Stimulated activated CD8-positive, alpha-beta memory T cell treated with anti-CD3 and anti-CD28 coated beads, Interleukin-15, amount 100 ng/mL, for 1 hour (primary cell): ENCODE measurements around the gene ARMC5.
"Not testable (repeated sequence)": the region's sequence is repeated elsewhere in the genome, so short reads cannot be mapped to it uniquely, and the experiment has no call there.

Experiments used
- DNase-seq: peaks from one replicate; pipeline ENCODE4 v3.0.0-alpha.2; 2020; ENCODE audit warnings: low read depth

Gene ARMC5

DNA sequence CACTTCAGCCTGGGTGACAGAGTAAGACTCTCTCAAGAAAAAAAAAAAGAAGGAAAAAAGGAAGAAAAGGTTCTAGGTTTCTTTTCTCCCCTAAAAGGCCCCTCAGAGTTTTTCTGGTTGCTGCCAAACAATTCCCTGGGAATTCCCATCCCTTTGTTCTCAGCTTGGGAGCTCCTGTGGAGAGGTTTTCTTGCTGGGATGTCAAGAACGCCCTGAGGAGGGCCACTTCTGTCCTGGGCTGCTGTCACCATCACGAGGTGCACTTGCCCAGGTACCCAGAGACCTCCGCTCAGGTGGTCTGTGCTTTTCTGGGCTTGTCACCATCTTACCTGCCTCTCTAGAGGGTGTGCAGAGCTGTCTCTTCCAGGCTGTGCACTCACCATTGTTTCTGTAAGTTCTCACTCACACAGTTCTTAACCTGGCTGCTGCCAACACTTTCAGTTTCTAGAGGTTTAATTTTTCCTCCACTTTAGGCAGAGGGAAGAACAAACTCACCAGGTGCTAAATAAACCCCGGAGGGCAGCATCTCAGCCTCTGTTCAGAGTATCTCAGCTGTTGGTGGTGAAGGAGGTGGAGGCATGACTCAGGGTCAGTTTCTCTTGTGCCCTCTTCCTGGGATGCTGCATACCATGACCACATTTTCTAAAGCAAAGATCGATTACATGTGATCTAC is 28.8 kb upstream of the ARMC5 start:
- no peak for DNase-seq

DNA sequence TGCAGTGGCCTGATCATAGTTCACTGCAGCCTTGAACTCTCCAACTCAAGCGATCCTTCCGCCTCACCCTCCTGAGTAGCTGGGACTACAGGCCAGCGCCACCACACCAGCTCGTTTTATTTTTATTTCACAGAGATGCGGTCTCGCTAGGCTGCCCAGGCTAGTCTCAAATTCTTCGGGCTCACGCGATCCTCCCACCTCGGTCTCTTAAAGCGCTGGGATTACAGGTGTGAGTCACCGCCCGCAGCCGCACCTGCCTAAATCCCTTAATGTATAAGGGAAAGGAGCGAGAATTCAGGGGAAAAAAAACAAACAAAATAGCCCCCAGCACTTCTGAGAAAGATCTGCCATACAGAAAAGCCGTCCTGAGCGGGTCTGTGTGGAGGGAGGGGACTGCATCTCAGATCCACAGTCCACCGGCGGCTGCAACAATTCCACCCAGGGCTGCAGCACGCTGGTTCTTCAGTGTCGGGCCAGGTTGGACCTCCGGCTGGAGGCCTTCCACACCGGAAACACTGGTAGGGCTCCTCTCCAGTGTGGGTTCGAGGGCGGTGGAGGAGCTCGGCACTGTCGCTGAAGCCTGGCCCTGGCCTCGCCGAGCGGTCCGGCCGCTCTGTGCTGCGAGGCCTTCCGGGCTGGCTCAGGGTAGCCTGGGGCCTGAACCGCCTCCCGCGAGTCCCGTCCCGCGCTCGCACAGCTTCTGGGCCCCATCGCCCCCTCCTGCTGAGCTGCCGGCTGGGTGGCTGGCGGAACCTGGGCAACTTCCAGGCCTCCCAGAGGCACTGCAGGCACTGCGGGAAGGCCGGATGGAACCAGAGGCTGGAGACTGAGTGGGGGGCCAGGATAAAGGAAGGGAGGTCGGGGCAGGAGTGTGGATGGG is 23.7 kb upstream of the ARMC5 start:
- no peak for DNase-seq

DNA sequence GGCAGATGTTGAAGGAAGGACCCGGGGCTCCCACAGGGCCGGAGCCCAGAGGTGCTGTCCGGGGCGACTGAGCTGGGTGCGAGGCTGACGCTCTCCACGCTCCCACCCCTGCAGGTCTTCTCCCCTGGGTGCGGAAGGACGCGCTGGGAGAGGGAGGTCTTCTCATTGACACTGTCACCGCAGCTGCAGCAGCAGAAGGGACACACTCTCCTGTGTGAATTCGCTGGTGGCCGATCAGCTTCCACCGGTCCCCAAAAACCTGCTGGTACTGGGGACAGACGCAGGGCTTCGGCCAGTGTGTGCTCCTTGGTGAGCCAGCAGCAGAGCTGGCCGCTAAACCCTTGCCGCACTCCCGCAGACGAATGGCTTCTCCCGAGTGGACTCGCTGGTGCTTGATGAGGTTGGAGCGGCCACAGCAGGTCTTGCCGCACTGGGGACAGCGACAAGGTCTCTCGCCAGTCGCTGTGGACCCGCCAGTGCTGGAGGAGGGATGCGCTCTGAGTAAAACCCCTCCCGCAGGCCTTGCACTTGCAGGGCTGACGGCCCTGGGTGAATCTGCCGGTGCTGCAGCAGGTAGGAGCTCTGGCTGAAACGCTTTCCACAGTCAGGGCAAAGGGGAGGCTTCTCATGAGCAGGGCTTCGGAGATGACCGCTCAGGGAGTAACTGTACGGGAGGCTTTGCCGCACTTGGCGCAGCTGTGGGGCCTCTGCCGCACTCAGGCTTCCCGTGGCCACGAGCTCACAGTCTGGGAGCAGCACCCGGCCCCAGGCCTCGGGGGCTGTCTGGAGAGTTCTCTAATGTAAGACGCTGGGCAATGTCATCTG is 22.9 kb upstream of the ARMC5 start:
- no peak for DNase-seq

DNA sequence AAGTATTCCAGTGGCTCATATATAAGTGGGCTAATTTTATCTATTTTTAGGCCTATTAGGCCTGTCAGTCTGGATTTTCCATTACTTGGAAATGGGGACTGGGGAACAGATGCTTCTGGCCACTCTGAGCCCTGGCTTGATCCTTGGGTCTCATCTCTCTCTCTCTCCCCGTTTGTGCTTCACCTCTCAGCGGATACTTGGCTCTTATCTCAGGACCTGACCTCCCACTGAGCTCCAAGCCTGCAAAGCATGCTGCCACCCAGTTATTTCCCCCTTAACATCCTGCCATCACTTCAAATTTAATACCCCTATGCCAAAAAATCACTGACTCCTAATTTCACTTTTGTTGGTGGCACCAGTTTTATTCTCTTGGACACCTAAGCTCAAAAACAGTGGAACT is 20.9 kb upstream of the ARMC5 start:
- no peak for DNase-seq

DNA sequence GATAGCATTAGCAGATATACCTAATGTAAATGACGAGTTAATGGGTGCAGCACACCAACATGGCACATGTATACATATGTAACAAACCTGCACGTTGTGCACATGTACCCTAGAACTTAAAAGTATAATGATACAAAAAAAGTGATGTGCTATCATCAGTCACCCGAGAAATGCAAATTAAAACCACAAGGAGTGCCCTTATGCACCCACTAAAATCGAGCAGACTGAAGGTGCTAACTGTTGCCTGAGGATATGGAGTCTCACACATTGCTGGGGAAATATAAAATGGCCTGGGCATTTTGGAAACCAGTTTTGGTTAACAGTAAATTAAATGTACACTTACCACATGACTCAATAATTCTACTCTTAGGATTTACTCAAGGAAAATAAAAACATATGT is 20.3 kb upstream of the ARMC5 start:
- DNase-seq: not testable (repeated sequence)

DNA sequence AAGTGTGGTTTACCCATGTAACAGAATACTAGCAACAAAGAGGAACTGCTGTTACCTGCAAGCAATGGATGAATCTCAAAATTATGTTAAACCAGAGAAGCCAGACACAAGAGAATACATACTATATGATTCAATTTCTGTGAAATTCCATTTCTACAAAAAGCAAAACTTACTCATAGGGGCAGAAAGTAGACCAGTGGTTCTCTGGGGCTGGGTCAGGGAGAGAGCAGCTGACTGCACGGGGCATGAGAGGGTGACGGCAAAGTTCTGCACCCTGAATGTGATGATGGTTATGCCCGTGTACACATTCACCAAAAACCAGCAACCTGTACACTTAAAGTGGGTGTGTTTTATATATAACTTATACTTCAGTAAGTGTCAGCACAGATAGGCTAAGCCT is 19.8 kb upstream of the ARMC5 start:
- no peak for DNase-seq

DNA sequence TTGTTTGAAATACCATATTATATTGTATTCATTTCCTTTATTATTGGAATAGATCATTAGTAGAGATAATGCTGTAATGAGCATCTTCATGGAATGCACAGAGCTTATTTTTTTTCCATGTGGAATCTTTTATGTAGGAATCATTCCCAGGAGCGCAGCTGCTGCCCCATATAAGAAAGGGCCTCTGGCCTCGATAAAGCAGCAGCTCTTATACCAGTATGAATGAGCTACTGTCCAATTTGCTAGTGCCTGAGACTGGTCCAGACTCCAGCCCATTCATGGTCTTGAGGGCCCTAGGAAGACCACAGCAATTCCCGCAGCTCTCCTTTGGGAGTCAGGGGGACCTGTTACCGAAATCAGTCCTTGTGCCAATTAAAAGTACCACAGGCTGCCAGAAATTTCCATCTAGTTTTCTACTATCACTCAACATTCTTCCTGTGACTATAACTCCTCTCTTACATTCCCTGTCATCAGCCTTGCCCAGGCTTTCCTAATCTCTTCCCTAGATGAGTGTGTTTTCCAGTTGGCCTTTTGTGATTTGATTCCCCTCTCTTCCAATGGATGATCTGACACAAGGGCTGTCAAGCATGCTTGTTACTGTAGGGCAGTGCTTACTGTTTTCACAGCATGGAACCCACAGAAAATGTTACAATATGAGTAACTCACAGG is 18.7 kb upstream of the ARMC5 start:
- no peak for DNase-seq

DNA sequence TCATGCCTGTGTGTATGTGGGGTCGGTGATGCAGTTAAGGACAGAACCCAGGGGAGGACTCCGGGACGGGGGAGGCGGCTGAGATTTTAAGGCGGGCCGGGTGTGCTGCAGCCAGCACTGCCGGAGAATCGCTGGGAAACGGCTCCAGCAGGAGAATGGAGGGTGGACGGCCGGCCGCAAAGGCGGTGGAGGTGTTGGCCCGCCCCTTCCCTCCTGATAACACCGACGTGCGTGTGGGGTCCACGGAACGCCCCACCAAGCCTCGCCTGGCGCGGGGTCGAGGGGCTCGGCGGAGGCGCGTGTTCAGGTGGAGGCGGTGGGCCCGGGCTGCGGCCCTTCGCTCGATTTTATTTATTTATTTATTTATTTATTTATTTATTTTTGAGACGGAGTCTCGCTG is 17.3 kb upstream of the ARMC5 start:
- no peak for DNase-seq

DNA sequence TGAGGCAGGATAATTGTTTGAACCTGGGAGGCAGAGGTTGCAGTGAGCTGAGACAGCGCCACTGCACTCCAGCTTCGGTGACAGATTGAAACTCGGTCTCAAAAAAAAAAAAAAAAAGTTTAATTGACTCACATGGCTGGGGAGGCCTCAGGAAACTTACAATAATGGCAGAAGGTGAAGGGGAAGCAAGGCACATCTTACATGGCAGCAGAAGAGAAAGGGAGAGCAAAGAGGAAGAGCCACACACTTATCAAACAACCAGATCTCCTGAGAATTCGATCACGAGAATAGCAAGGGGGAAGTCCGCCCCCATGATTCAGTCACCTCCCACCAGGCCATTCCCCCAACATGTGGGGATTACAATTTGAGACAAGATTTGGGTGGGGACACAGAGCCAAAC is 13.4 kb upstream of the ARMC5 start:
- not testable (repeated sequence) for DNase-seq

DNA sequence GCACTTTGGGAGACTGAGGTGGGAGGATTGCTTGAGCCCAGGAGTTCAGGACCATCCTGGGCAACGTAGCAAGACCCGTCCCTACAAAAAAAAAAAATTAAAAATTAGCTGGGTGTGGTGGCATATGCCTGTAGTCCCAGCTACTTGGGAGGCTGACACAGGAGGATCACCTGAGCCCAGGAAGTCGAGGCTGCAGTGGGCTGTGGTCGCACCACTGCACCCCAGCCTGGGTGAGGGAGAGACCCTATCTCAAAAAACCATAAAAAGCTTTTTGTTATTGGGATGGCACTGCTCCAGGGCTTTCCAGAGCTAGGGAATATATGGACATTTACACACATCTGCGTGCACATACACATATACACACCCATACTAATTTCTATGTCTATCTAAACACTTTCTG is 8.1 kb upstream of the ARMC5 start:
- no peak for DNase-seq

DNA sequence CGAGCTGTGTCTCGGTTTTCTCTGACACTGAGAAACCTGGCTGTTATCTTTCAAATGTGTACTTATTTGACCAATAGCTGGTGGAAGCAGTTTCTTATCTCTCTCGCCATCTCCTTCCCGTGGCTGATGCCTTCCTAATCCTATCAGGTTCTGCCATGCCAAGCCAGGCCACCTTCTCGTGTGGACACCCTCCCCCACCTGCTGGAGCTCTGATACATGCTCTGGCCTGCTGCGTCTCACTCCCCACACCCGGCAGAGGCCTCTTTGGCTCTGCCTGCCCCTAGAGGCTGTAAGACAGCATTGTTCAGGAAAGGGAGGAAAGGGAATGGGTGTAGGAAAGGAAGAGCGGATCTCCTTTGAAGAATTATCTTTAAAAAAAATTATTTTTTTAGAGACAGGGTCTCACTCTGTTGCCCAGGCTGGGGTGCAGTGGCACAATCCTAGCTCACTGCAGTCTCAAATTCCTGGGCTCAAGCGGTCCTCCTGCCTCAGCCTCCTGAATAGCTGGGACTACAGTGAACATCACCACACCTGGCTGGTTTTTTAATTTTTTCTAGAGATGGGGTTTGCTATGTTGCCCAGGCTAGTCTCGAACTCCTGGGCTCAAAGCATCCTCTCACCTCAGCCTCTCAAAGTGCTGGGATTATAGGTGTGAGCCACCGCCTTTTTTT is 7.5 kb upstream of the ARMC5 start:
- DNase-seq: no peak

DNA sequence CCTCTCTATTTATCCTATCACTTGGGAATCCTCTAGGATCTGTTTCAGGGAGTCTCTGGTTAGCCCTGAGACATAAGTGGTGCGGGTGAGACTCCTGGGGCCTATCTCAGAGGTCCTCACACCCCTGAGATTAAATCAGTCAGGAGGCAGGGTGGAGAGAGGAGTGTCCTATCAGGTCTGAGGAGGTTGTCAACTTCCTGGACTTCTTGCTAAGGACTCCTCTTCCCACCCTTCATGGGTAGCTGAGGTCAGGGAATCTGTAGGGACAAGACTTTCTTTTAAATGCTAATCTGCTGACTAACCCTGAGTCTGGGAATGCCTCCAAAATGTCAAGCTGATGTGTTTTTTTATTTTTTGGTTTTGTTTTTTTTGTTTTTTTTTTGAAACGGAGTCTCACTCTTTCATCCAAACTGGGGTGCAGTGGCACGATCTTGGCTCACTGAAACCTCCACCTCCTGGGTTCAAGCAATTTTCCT is 6.6 kb upstream of the ARMC5 start:
- DNase-seq: no peak

DNA sequence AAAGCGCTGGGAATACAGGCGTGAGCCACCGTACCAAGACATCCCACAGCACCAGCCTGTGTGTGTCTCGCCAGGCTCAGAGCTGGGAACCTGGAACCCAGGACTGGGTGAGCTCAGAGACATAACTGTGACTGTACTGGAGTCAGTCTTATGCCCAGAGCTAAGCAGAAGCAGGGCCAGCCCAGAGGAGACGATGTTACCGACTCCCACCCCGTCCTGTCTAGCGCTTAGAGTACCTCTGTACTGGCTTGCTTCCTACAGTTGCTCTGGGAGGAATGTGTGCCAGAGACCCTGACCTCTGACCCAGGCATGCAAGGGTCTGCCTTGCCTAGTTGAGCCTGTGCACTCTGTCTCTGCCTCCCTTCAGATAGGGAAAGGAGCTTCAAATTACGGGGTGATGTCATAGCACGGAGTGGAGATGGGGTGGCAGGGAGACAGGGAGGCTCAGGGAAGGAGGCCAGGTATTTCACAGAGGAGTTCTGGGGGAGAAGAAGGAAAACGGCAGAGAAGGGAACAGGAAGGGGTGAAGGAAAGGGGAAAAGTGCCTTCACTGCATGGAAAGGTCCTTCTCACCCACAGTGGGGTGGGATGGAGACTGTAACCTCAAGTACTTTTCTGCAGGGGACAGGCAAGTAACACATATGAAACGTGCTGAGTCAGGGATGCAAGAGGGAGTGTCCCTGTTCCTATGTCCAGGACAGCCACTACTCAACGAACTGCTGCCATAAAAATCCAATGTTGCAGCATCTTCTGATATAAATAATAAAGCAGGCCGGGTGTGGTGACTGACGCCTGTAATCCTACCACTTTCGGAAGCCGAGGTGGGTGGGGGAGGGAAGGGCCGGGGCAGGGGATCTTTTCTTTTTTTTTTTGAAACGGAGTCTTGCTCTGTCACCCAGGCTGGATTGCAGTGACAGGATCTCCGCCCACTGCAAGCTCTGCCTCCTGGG is 5.8 kb upstream of the ARMC5 start:
- no peak for DNase-seq

DNA sequence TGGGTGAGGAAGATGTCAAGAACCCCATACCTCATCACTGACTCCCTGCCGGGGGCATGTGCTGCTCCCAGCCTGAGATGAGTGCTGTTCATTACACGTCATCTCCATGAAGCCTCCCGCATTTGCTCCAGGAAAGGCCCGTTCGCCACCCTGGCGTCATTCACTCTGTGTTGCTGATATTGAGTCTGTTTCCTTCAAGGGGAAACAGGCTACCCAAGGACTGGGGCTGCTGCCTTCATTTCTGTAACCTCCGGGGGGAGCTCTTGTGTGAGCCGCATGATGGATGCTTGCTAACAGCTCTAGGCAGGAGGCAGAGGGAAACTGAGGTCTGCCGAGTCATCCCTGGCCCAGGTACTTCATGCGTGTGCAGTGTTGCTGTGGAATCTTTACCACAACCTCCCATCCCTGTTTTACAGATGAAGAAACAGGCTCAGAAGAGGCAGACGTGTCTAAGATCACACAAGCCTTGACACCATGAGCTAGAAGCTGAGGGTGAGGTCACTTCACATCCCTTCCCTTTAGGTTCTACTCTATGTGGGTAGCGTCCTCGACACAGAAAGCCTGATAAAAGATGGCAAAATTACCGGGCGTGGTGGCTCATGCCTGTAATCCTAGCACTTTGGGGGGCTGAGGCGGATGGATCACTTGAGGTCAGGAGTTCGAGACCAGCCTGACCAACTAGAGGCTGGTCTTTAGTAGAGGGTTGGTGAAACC is 3.5 kb upstream of the ARMC5 start:
- DNase-seq: no peak

DNA sequence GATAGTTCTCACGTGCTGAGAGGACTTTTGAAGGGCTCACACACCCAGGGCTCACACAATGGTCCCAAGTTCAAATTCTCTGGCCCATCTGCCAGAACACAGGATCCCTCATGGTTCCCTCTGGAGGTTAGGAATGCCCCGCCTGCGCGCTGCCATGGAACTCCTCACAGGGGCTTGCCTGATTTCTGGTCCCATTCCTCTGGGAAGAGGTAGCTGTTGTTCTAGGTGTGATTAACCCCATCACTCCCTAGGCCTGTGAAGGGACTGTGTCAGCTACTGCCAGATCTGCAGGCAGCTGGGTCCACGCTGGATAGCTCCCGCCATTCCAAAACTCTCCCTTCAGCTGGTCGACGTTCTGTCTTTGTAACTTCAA is 2.3 kb upstream of the ARMC5 start:
- DNase-seq: no peak

DNA sequence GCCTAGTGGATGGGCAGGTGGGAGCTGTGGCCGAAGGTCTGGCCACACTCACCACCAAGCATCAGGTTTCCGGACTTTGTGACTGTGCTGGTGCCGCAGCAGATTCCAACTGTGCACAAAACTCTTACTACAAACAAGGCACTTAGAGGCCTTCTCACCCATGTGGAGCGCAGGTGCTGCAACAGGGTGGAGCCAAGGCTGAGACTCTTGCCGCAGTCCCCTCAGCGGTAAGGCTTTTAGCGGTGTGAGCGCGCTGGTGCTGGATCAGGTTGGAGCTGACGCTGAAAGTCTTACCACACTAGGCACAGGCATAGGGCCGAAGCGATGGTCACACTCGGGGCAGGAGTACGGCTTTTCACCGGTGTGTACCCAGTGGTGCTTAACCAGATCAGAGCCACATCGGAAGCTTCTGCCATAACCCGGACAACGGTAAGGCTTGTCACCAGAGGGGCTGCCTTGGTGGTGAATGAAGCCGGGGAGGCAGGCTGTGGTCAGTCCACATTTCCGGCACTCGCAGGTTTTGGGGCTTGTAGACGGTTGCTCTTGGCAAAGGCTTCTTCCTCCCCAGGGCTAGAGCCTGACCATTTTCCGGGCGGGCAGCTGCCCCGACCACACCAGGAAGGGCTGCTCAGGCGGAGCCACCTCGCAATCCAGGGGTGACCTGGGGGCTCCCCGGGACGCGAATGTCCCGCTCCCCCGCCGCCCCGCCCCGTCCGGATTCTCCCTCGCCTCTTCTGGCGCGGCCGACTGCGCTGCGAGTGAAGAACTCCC is 1.0 kb upstream of the ARMC5 start:
- DNase-seq: no peak

DNA sequence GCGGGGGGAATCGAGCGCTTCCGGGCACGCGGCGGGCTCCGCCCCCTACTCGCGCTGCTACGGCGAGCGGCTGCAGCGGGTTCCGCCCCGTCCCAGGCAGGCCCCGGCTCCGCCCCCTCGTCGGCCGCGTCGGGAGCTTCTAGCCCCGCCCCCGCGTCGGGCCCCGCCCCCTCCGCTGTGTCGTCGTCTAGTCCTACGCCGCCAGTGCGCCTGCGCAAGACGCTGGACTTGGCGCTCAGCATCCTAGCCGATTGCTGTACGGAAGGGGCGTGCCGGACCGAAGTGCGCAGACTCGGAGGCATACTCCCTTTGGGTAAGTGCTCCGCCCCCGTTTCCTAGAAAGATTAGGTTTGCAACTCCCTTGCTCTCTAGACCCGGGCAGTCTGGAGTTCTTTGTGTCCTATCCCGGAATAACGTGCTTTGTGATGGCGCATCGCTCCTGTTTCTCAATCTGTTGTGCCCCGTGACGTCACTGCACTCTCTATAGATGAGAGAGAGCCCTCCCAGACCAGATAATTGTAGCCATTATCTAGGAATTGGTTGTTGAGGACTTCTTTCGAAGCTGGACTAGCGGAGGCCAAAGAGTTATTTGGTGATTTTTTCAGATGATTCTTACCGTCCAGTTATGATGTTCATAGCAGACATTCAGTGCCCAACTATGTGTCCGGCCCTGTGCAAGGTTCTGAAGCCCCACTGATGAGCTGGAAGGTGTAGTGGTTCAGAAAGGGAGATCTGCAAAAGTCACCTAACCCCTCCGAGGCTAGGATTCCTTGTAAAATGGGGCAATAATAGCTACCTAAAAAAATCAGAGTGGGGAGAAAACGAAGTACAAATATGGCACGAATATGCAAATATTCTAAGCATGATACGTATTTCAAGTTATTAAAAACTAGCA is 633 bp downstream of the ARMC5 start:
- DNase-seq: peak; percentile 100

DNA sequence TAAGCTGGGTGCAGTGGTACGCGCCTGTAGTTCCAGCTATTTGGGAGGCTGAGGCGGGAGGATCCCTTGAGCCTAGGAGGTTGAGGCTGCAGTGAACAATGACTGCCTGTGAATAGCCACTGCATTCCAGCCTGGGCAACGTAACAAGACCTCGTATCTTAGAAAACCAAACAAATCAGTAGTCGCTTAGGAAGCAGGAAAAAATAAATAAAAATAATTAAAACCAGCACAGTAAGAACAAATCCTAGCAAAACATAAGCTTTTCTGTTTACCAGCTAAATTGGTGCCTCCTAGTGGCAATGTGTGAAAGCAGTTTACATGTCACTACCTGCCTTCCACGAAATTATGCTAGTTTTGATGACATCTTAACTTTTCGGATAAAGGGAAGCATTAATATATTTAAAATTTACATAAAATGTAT is 1.3 kb downstream of the ARMC5 start:
- no peak for DNase-seq
